SJCRH30 (cell line): Measurements from ENCODE around the gene TYW1B. TPM values are rescaled to one million over a fixed set of nuclear protein-coding genes. Genes with fewer than 3 reads are reported as not detected.
A peak's percentile ranks its signal among the peaks of the same experiment; 100 is the strongest.
"Not testable (repeated sequence)": the region's sequence is repeated elsewhere in the genome, so short reads cannot be mapped to it uniquely, and the experiment has no call there.

Experiments
- DNase-seq, 2 experiments: peaks; one replicate each; pipeline ENCODE4 v3.0.0-alpha.2; 2015 to 2020
- H3K27ac ChIP-seq: fragments of 250-450 bp; sonication (Bioruptor Pico); 2 replicates; pipeline ENCODE4 v1.5.1; 2020; ENCODE audit warnings: mild to moderate bottlenecking, moderate library complexity
- H3K27me3 ChIP-seq: fragments of 250-450 bp; sonication (Bioruptor Pico); 2 replicates; pipeline ENCODE4 v1.5.1; 2020; ENCODE audit warnings: mild to moderate bottlenecking, moderate library complexity
- H3K36me3 ChIP-seq: fragments of 250-450 bp; sonication (Bioruptor Pico); 2 replicates; pipeline ENCODE4 v1.5.1; 2020; ENCODE audit warnings: mild to moderate bottlenecking, moderate library complexity
- H3K4me1 ChIP-seq: fragments of 250-450 bp; sonication (Bioruptor Pico); 2 replicates; pipeline ENCODE4 v1.5.1; 2020; ENCODE audit warnings: mild to moderate bottlenecking, moderate library complexity
- H3K4me3 ChIP-seq: fragments of 250-450 bp; sonication (Bioruptor Pico); 2 replicates; pipeline ENCODE4 v1.5.1; 2020; ENCODE audit warnings: mild to moderate bottlenecking, moderate library complexity
- H3K9me3 ChIP-seq: fragments of 250-450 bp; sonication (Bioruptor Pico); replicated peaks from 2 replicates; pipeline ENCODE4 v1.5.1; 2020; ENCODE audit warnings: mild to moderate bottlenecking, moderate library complexity
- total RNA-seq: library from RNA; depleted of rRNA; stranded (reverse); fragments of >200 nt; shearing (Covaris generic); gene quantifications from 2 replicates; pipeline ENCODE4 v1.2.3, GENCODE V29; 2014

TYW1B gene
- total RNA-seq, 1 experiment from 2014 or later, result 7.2 TPM

DNA sequence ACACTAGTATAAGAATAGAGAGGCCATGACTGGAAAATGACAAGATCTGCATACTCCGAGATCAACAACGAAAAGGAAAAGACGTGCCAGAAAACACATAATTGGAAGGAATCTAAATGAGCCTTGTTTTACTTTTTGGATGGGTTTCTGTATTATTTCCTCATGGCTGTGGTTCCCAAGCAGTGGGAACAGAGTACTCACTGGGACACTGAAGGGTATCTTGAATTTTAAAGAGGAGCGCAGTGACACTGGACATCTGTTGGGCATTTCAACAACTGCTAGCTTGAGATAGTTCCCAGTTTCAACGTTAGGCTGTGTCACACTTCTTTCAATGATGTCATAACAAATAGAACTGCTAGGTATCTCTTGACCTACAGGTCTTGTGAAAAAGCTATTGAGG is 218.2 kb downstream of the TYW1B start:
- H3K36me3 ChIP-seq, H3K27ac ChIP-seq, H3K9me3 ChIP-seq, H3K4me1 ChIP-seq, H3K4me3 ChIP-seq, H3K27me3 ChIP-seq, DNase-seq: not testable (repeated sequence)

DNA sequence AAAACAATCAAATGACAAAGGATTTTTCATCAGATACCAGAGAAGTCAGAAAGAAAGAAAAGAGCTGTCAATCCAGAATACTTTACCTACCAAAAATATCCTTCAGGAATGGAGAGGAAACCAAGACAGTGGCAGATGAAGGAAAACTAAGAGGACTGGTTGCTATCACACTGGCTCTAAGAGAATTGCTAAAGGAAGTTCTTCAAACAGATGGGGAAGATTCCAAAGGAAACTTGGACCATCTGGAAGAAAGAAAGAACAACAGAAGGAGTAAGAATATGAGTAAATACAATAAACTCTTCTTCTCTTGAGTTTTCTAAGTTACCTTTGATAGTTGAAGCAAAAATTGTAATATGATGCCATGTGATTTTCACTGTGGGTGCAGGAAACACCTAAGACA is 220.0 kb downstream of the TYW1B start:
- DNase-seq, H3K27me3 ChIP-seq, H3K4me1 ChIP-seq, H3K36me3 ChIP-seq, H3K4me3 ChIP-seq, H3K9me3 ChIP-seq, H3K27ac ChIP-seq: not testable (repeated sequence)

DNA sequence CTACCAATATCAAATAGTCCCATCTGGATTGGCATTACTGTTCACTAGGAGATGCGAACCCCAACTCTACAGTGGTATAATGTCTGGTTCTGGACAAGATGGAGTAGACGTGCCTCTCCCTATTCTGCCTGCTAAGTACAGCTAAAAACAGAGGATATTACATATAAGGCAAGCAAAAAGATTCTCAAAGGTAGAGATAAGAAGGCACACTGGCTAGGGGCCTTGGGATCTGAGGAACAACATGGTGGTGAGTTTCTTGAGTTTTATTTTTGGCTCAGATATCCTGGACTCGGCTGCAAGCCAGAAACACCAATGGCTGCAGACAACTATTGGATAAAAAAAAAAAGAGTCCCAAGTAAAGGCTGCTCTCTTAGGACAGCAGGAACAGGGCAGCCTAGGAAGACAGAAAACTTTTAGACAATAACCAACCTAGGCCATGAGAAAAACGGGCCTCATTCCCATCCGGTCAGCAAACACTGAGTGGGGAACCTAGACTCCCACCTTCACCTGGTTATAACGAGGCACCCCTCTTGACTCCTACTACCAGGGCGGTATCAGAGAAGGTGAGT is 222.1 kb downstream of the TYW1B start:
- H3K36me3 ChIP-seq, H3K9me3 ChIP-seq, DNase-seq, H3K27ac ChIP-seq, H3K4me1 ChIP-seq, H3K27me3 ChIP-seq, H3K4me3 ChIP-seq: not testable (repeated sequence)

DNA sequence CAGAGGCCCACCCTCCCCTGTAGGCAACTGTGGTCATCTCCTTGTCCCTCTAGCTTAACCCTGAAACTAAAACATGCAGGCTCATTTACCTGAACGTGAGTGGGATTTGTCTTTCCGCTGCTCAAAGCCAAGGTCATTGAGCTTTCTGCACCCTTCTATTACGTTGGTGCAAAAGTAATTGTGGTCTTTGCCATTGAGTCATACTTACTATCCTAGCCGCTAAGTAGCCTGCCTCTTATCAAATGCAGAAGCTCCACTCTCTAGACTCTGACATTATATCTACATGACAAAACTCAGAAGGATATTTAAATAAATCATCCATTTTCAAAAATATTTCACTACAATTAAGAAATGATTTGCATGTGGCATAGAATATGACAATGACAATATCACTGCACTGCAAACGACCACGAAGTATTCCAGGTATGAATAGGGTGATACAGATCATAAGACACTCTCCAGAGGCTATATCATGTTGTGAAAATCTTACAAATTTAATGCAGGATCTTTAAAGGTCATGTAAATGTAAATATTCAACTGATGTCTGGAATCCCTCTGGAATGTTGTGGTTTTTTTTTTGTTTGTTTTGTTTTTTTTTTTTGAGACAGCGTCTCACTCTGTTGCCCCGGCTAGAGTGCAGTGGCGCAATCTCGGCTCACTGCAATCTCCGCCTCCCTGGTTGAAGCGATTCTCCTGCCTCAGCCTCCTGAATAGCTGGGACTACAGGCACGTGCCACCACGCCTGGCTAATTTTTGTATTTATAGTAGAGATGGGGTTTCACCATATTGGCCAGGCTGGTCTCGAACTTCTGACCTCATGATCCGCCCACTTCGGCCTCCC is 223.0 kb downstream of the TYW1B start:
- not testable (repeated sequence) for H3K4me3 ChIP-seq, DNase-seq, H3K9me3 ChIP-seq, H3K36me3 ChIP-seq, H3K4me1 ChIP-seq, H3K27ac ChIP-seq, H3K27me3 ChIP-seq

DNA sequence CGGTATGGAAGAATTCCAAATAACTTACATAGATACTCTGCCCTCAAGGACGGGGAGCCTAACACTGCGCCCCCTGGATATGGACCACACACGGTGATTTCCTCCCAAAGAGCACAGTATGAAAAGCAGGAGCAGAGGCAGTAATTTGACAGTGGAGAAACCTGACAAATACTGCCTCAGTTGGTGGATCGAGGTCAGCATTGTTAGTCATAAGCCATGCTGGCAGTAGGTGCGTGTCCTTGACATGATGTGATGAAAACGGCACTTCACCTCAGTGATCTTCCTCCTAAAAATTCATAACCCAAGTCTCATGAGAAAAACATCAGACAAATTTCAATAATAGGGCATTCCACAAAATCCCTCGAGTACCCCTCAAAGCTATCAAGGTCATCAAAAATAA is 224.5 kb downstream of the TYW1B start:
- not testable (repeated sequence) for H3K27ac ChIP-seq, H3K27me3 ChIP-seq, H3K4me1 ChIP-seq, H3K36me3 ChIP-seq, DNase-seq, H3K9me3 ChIP-seq, H3K4me3 ChIP-seq

DNA sequence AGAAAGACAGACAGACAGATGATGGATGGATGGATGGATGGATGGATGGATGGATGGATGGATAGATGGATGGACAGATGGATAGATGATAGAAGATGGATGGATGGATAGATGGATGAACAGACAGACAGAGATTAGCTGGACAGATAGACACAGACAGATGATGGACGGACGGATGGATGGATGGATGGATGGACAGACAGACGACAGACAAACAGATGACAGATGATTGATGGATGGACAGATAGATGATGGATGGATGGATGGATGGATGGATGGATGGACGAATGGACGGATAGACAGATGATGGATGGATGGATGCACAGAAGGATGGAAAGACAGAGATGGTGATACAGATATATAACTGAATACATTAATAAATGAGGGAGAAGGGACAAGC is 224.9 kb downstream of the TYW1B start:
- H3K4me3 ChIP-seq, result no peak overlapping the region
- H3K27me3 ChIP-seq, result no peaks in the 10 kb centered on the region
- no peaks in the 10 kb centered on the region for H3K36me3 ChIP-seq
- DNase-seq, result no peak
- H3K4me1 ChIP-seq, result no peaks in the 10 kb centered on the region
- no peak overlapping the region for H3K27ac ChIP-seq
- H3K9me3 ChIP-seq, result no peaks in the 10 kb centered on the region

DNA sequence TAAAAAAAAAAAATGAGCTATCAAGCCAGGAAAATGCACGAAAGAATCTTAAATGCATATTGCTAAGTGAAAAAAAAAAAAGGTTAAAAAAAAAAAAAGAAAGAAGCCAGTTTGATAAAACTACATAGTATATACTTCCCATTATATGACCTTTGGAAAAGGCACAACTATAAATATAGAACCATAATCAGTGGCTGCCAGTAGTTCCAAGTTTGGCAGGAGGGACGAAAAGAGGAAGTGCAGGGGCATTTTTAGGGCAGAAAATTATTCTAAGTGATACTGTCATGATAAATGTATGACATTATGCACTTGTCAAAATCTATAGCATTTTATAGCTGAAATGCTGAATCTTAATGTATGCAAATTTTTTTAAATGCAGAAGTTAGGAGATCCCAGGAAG is 226.3 kb downstream of the TYW1B start:
- not testable (repeated sequence) for H3K9me3 ChIP-seq, DNase-seq, H3K27me3 ChIP-seq, H3K27ac ChIP-seq, H3K4me1 ChIP-seq, H3K4me3 ChIP-seq, H3K36me3 ChIP-seq

DNA sequence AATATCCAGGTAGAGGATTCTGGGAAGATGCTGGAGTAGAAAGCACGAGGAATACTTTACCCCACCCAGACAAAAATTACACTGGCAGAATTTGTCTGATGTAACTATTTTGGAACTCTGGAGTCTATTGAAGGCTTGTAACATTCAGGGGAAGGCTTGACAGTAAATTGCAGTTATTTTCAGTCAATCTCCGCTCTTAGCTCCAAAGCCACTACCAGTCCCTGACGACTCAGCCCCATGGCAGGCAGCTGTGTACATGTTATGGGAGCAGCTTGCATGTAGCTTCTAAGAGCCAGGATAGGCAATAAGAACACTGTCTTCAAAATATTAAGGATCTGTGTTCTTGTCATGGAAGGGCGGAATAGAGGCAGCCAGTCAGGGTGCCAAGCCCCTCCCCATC is 238.0 kb downstream of the TYW1B start:
- not testable (repeated sequence) for H3K27ac ChIP-seq, H3K4me1 ChIP-seq, H3K27me3 ChIP-seq, H3K36me3 ChIP-seq, H3K9me3 ChIP-seq, H3K4me3 ChIP-seq, DNase-seq

DNA sequence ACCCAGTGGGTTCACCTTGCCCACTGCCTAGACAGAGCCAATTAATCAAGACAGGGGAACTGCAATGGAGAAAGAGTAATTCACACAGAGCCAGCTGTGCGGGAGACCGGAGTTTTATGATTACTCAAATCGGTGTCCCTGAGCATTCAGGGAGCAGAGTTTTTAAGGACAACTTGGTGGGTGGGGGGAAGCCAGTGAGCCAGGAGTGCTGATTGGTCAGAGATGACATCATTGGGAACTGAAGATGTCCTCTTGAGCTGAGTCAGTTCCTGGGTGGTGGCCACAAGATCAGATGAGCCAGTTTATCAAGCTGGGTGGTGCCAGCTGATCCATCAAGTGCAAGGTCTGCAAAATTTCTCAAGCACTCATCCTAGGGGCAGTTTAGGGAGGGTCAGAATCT is 240.7 kb downstream of the TYW1B start:
- peak in 1 of 2 experiments; percentile 9 for DNase-seq
- not testable (repeated sequence) for H3K27ac ChIP-seq, H3K4me1 ChIP-seq, H3K9me3 ChIP-seq, H3K27me3 ChIP-seq, H3K36me3 ChIP-seq, H3K4me3 ChIP-seq

DNA sequence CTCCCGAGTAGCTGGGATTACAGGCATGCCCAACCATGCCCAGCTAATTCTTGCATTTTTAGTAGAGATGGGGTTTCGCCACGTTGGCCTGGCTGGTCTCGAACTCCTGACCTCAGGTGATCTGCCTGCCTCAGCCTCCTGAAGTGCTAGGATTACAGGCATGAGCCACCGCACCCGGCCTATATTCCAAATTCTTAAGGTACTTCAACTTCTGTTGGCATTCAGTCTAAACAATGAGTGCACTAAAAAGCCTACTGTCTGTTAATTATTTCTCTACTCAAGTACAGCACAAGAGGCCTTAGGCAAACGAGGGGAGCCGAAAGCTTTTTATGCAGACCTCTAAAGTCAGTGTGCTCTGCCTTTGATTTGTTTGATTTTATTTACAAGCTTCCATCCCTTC is 243.4 kb downstream of the TYW1B start:
- H3K36me3 ChIP-seq, H3K27ac ChIP-seq, H3K27me3 ChIP-seq, DNase-seq, H3K9me3 ChIP-seq, H3K4me1 ChIP-seq, H3K4me3 ChIP-seq: not testable (repeated sequence)

DNA sequence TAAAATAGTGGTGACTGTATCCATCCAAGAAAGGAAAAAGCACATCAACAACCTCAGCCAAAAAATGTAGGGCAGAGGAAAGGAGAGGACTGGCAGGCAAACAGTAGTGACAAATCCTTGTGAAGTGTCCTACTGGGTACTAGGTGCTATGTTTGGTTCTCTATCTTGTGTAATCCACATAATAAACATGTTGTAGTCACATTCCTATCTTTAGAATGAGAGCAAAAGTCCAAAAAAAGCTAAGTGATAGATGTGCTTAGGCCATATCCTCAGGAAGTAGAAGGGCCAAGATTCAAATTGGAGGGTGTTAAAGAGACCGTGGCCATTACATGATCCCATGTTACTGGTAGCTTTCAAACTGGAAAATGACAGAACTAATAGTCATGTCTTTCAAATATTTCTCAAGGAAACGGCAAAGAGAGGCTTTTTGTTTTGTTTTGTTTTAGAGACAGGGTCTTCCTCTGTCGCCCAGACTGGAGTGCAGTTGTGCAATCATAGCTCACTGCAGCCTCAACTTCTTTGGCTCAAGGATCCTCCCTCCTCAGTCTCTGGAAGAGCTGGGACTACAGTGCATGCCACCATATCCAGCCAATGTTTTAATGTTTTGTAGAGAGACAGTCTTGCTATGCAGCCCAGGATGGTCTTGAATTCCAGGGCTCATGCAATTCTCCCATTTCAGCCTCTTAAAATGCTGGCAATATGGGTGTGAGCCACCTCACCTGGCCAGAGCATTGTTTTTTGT is 244.2 kb downstream of the TYW1B start:
- not testable (repeated sequence) for DNase-seq

DNA sequence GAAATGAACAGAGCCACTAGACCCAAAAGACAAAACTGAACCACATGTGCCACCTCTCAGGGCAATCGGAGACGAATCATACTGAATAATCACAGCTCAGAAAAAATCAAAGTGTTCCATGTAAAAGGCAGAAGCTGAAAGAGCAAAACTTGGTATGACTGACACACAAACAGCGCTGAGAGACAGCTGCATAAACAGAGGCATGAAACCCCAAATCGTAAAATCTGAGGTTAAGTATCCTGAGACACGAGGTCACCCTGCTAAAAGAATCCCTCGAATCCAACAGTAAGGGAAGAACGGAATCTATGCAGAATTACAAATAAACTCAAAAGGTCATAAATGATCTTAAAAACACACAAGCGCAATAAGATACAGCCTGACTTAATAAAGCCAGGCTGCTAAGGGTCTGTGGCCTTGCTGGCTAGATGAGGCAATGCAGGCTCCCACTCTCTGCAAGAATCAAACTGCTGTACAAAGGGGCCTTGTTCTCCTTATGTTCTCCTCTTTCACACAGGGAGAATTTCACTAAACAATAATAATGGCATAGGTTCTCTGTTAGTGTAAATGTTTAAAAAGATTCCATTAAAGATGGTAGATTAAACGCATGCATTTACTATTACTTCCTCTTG is 247.7 kb downstream of the TYW1B start:
- H3K4me1 ChIP-seq, H3K9me3 ChIP-seq, H3K36me3 ChIP-seq, H3K4me3 ChIP-seq, H3K27me3 ChIP-seq: not testable (repeated sequence)
- peak overlapping the region; percentile 57 for H3K27ac ChIP-seq
- peak; percentile 75 to 94 for DNase-seq

More for the DNA sequence above, 244.2 kb downstream of the TYW1B start:
- H3K27ac ChIP-seq, H3K27me3 ChIP-seq, H3K4me3 ChIP-seq, H3K9me3 ChIP-seq, H3K36me3 ChIP-seq, H3K4me1 ChIP-seq: not testable (repeated sequence)

DNA sequence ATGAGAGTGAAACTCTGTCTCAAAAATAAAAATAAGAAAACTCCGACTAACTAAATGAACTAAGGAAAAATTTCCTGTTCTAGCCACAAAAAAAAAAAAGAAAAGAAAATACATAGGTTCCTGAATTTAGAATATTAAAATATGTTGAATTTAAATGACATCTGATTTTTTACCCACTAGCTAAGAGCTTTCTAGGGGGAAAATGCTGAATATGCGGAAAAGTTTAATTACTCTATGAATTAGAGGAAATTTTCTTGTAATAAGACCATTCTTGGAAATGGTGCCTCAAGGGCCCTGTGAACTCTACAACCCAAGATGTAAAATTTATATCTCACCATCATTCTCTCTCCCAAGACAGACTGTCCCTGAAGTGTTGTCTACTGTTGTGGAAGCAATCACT is 250.9 kb downstream of the TYW1B start:
- Histone ChIP-seq H3K27me3 (no peaks in the 10 kb centered on the region), H3K4me1 (peaks cover 3% of the 10 kb centered on the region; the same call in 1 of the 2 replicates), H3K4me3 (no peak overlapping the region), H3K9me3 (no peaks in the 10 kb centered on the region), H3K27ac (no peak overlapping the region), H3K36me3 (no peaks in the 10 kb centered on the region)
- DNase-seq, result no peak

DNA sequence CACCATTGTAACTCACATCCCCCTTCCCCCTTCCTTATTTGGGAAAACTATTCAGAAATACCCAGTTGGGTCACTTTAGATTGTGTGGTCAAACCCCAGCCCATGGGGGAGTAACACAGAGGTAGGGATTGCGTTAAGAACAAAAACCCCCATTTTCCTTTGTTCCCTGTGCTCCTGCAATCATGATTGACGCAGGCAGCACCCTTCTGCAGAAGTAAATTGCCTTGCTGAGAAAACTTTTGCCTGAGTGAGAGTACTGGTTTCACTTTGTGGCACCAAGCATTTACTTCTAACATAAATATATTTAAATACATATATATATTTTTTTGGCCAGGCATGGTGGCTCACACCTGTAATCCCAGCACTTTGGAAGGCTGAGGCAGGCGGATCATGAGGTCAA is 266.0 kb downstream of the TYW1B start:
- not testable (repeated sequence) for H3K27me3 ChIP-seq, H3K4me1 ChIP-seq, H3K9me3 ChIP-seq, H3K4me3 ChIP-seq, H3K36me3 ChIP-seq, DNase-seq, H3K27ac ChIP-seq

DNA sequence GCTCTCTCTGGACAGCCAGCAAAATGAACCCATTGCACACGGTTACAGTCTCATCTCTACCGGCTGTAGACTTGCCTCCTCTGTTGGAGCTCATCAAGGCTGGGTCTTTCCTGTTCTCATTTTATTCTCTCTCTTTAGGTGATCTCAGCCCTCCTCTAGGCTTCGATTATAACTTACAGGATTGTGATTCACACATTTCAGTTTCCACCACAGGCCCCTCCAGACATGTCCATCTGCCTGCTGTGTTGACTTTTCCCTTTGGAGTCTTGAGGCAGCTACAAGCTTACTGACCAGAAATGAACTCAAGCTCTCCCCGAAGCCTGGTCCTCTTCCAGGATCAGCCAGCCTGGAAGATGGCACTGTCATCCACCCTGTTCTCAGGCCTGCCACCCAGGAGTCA is 268.5 kb downstream of the TYW1B start:
- H3K9me3 ChIP-seq, H3K4me1 ChIP-seq, H3K27ac ChIP-seq, DNase-seq, H3K4me3 ChIP-seq, H3K36me3 ChIP-seq, H3K27me3 ChIP-seq: not testable (repeated sequence)
